Osteoblast (primary cell): ENCODE data around the gene CTU2. TPM values are rescaled to one million over a fixed set of nuclear protein-coding genes. Genes with fewer than 3 reads are reported as not detected.

ENCODE experiments used
- DNase-seq: peaks from one replicate; pipeline ENCODE4 v3.0.0; 2011; ENCODE audit warnings: low spot score, mixed read lengths; ENCODE audit not compliant: insufficient read length; ENCODE audit errors: missing footprints
- H2AFZ ChIP-seq: 2 replicates; pipeline ENCODE4 v1.6.0; 2011; ENCODE audit warnings: mild to moderate bottlenecking, low read length
- H3K27ac ChIP-seq: 2 replicates; pipeline ENCODE4 v1.5.1; 2011; ENCODE audit warnings: mild to moderate bottlenecking, low read depth, low read length, moderate library complexity
- H3K27me3 ChIP-seq: 2 replicates; pipeline ENCODE4 v1.6.0; 2012; ENCODE audit warnings: mild to moderate bottlenecking, control low read depth, inconsistent platforms, low read length, moderate library complexity; ENCODE audit not compliant: insufficient read depth
- H3K36me3 ChIP-seq: 2 replicates; pipeline ENCODE4 v1.5.1; 2011; ENCODE audit warnings: mild to moderate bottlenecking, low read length, control low read depth, moderate library complexity; ENCODE audit not compliant: insufficient read depth
- H3K4me1 ChIP-seq: 2 replicates; pipeline ENCODE4 v1.5.1; 2011; ENCODE audit warnings: mild to moderate bottlenecking, low read length, control low read depth, moderate library complexity; ENCODE audit not compliant: insufficient read depth
- H3K4me2 ChIP-seq: 2 replicates; pipeline ENCODE4 v1.6.0; 2011; ENCODE audit warnings: mild to moderate bottlenecking, low read length; ENCODE audit not compliant: insufficient read depth
- H3K4me3 ChIP-seq: fragments of 200-600 bp; sonication (generic); 3 replicates; pipeline ENCODE4 v1.5.1; 2012; ENCODE audit warnings: mild to moderate bottlenecking, low read length, inconsistent platforms; ENCODE audit not compliant: insufficient read depth
- H3K79me2 ChIP-seq: 2 replicates; pipeline ENCODE4 v1.6.0; 2012; ENCODE audit warnings: mild to moderate bottlenecking, low read length, control low read depth, inconsistent platforms; ENCODE audit not compliant: insufficient read depth
- H3K9me3 ChIP-seq: 2 replicates; pipeline ENCODE4 v1.5.1; 2011; ENCODE audit warnings: low read depth, low read length, control low read depth
- H4K20me1 ChIP-seq: 2 replicates; pipeline ENCODE4 v1.6.0; 2012; ENCODE audit warnings: mild to moderate bottlenecking, low read length, control low read depth; ENCODE audit not compliant: insufficient read depth
- total RNA-seq: library from RNA; depleted of rRNA; stranded (reverse); fragments of >200 nt; gene quantifications from 2 replicates; pipeline ENCODE4 v1.2.3, GENCODE V29; 2012
- TF ChIP-seq, protein P1 (sequence below): IDR thresholded peaks from 2 replicates; pipeline ENCODE4 v1.5.1; 2011; ENCODE audit warnings: mild to moderate bottlenecking, low read depth, low read length, moderate library complexity; ENCODE audit errors: extremely low read depth

The CTU2 gene
- total RNA-seq, 1 donor, result 14.8 TPM

GRCh38 chr16:88755745-88756443 lies 49.6 kb downstream of the CTU2 start:
- H3K79me2 ChIP-seq, result peaks cover 94% of the 10 kb centered on the region
- no peaks in the 10 kb centered on the region for H3K27me3 ChIP-seq
- H3K4me1 ChIP-seq, result peaks cover 36% of the 10 kb centered on the region
- DNase-seq, result no peak
- no peaks in the 10 kb centered on the region for H3K9me3 ChIP-seq
- H3K4me2 ChIP-seq, result no peak overlapping the region
- no peak overlapping the region for H2AFZ ChIP-seq
- no peak overlapping the region for H3K27ac ChIP-seq
- TF ChIP-seq, protein P1, sequence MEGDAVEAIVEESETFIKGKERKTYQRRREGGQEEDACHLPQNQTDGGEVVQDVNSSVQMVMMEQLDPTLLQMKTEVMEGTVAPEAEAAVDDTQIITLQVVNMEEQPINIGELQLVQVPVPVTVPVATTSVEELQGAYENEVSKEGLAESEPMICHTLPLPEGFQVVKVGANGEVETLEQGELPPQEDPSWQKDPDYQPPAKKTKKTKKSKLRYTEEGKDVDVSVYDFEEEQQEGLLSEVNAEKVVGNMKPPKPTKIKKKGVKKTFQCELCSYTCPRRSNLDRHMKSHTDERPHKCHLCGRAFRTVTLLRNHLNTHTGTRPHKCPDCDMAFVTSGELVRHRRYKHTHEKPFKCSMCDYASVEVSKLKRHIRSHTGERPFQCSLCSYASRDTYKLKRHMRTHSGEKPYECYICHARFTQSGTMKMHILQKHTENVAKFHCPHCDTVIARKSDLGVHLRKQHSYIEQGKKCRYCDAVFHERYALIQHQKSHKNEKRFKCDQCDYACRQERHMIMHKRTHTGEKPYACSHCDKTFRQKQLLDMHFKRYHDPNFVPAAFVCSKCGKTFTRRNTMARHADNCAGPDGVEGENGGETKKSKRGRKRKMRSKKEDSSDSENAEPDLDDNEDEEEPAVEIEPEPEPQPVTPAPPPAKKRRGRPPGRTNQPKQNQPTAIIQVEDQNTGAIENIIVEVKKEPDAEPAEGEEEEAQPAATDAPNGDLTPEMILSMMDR, result no peak
- H4K20me1 ChIP-seq, result peaks cover 84% of the 10 kb centered on the region
- H3K36me3 ChIP-seq, result peaks cover 9% of the 10 kb centered on the region
- no peak overlapping the region for H3K4me3 ChIP-seq

GRCh38 chr16:88758227-88758943 lies 52.1 kb downstream of the CTU2 start:
- H3K27ac ChIP-seq, result peak overlapping the region; percentile 17
- peaks cover 36% of the 10 kb centered on the region for H3K4me1 ChIP-seq
- DNase-seq, result peak; percentile 97
- H3K27me3 ChIP-seq, result no peaks in the 10 kb centered on the region
- no peak overlapping the region for H3K4me3 ChIP-seq
- TF ChIP-seq, protein P1, result no peak
- H3K9me3 ChIP-seq, result no peaks in the 10 kb centered on the region
- peaks cover 96% of the 10 kb centered on the region for H3K79me2 ChIP-seq
- peaks cover 76% of the 10 kb centered on the region for H4K20me1 ChIP-seq
- no peak overlapping the region for H3K4me2 ChIP-seq
- peaks cover 9% of the 10 kb centered on the region for H3K36me3 ChIP-seq
- H2AFZ ChIP-seq, result no peak overlapping the region

DNA sequence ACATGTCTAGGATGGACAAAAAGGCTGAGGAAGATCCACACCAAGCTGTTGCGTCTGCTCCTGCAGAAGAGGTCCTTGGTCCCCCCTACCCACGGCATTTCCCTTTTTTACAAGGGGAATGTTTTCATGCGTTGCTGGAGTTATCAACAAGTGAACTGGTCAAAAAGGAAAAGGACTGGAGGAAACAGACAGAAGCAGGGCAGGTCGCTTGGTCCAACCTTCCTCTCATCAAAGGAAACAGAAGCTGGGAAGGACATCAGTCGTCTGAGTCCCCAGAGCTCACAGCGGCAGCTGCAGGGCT lies 52.6 kb downstream of the CTU2 start:
- no peak overlapping the region for H2AFZ ChIP-seq
- peaks cover 31% of the 10 kb centered on the region for H3K4me1 ChIP-seq
- peaks cover 76% of the 10 kb centered on the region for H4K20me1 ChIP-seq
- H3K79me2 ChIP-seq, result peaks cover 96% of the 10 kb centered on the region
- H3K4me2 ChIP-seq, result no peak overlapping the region
- no peak for DNase-seq
- no peaks in the 10 kb centered on the region for H3K9me3 ChIP-seq
- H3K36me3 ChIP-seq, result peaks cover 9% of the 10 kb centered on the region
- H3K4me3 ChIP-seq, result no peak overlapping the region
- TF ChIP-seq, protein P1, result no peak
- no peaks in the 10 kb centered on the region for H3K27me3 ChIP-seq
- no peak overlapping the region for H3K27ac ChIP-seq

GRCh38 chr16:88759245-88759975 lies 53.1 kb downstream of the CTU2 start:
- no peak overlapping the region for H3K27ac ChIP-seq
- H2AFZ ChIP-seq, result no peak overlapping the region
- H3K4me2 ChIP-seq, result no peak overlapping the region
- H3K36me3 ChIP-seq, result peaks cover 9% of the 10 kb centered on the region
- DNase-seq, result no peak
- peaks cover 75% of the 10 kb centered on the region for H4K20me1 ChIP-seq
- no peak overlapping the region for H3K4me3 ChIP-seq
- H3K79me2 ChIP-seq, result peaks cover 96% of the 10 kb centered on the region
- H3K4me1 ChIP-seq, result peaks cover 26% of the 10 kb centered on the region
- no peaks in the 10 kb centered on the region for H3K9me3 ChIP-seq
- TF ChIP-seq, protein P1, result no peak
- no peaks in the 10 kb centered on the region for H3K27me3 ChIP-seq
